Measurements from ENCODE around the gene NFILZ. TPM values are rescaled to one million over a fixed set of nuclear protein-coding genes. Genes with fewer than 3 reads are reported as not detected.

The NFILZ gene
- polyA plus RNA-seq, 1 experiment, result not detected

- ChIA-PET POLR2A (no interaction called here), CTCF (interaction anchor here (1.6 to 2.2 kb wide), 2 partner anchors 30 to 31 kb away, joined by 6 to 11 read pairs; no protein-coding TSS in a partner anchor)
- no peak for TF ChIP-seq CTCF (IDR thresholded peaks at IDR 0.05; ENCODE audit: insufficient read depth, low read depth, low read length)
- peak; percentile 19 for DNase-seq (ENCODE audit: low read depth)
- Histone ChIP-seq H3K36me3 (ENCODE audit: control insufficient read depth, insufficient read depth, low read length) (no peaks in the 10 kb centered on the region), H3K4me3 (ENCODE audit: low read depth, low read length) (no peak overlapping the region), H3K27me3 (ENCODE audit: control insufficient read depth, insufficient read depth, low read length) (no peaks in the 10 kb centered on the region)
Observed at GRCh38 chr19:8611877-8612806, 18.3 kb upstream of the NFILZ start.

GRCh38 chr19:8612807-8613171, 17.6 kb upstream of the NFILZ start:
- TF ChIP-seq CTCF (IDR thresholded peaks at IDR 0.05; ENCODE audit: insufficient read depth, low read depth, low read length), result no peak
- no peaks in the 10 kb centered on the region for H3K36me3 ChIP-seq (ENCODE audit: control insufficient read depth, insufficient read depth, low read length)
- DNase-seq (ENCODE audit: low read depth), result no peak
- H3K27me3 ChIP-seq (ENCODE audit: control insufficient read depth, insufficient read depth, low read length), result no peaks in the 10 kb centered on the region
- ChIA-PET CTCF (interaction anchor here (2.2 kb wide), 1 partner anchor 31 kb away, joined by 6 read pairs; no protein-coding TSS in a partner anchor), POLR2A (no interaction called here)
- H3K4me3 ChIP-seq (ENCODE audit: low read depth, low read length), result no peak overlapping the region

- H3K4me3 ChIP-seq (ENCODE audit: low read depth, low read length), result no peak overlapping the region
- POLR2A ChIA-PET, result no interaction called here
- TF ChIP-seq CTCF (IDR thresholded peaks at IDR 0.05; ENCODE audit: insufficient read depth, low read depth, low read length), result no peak
- no peak for DNase-seq (ENCODE audit: low read depth)
- no peaks in the 10 kb centered on the region for H3K27me3 ChIP-seq (ENCODE audit: control insufficient read depth, insufficient read depth, low read length)
- CTCF ChIA-PET, result interaction anchor here (0.6 to 2.9 kb wide), 2 partner anchors 21 to 36 kb away, joined by 3 to 21 read pairs; no protein-coding TSS in a partner anchor
- no peaks in the 10 kb centered on the region for H3K36me3 ChIP-seq (ENCODE audit: control insufficient read depth, insufficient read depth, low read length)
Observed at GRCh38 chr19:8614455-8614854, 16.0 kb upstream of the NFILZ start.

GRCh38 chr19:8615024-8615423, 15.4 kb upstream of the NFILZ start:
- Histone ChIP-seq H3K27me3 (ENCODE audit: control insufficient read depth, insufficient read depth, low read length) (no peaks in the 10 kb centered on the region), H3K4me3 (ENCODE audit: low read depth, low read length) (no peak overlapping the region), H3K36me3 (ENCODE audit: control insufficient read depth, insufficient read depth, low read length) (no peaks in the 10 kb centered on the region)
- POLR2A ChIA-PET, result no interaction called here
- CTCF ChIA-PET, result interaction anchor here (0.6 to 3.8 kb wide), 8 partner anchors 13 to 278 kb away, joined by 3 to 26 read pairs (median 4); partner anchors contain the start of gene NFILZ
- no peak for DNase-seq (ENCODE audit: low read depth)
- TF ChIP-seq CTCF (IDR thresholded peaks at IDR 0.05; ENCODE audit: insufficient read depth, low read depth, low read length), result no peak

- CTCF ChIA-PET, result interaction anchor here (0.6 to 3.8 kb wide), 11 partner anchors 12 to 277 kb away, joined by 3 to 26 read pairs (median 3); partner anchors contain the start of gene NFILZ
- no peak for DNase-seq (ENCODE audit: low read depth)
- Histone ChIP-seq H3K4me3 (ENCODE audit: low read depth, low read length) (no peak overlapping the region), H3K36me3 (ENCODE audit: control insufficient read depth, insufficient read depth, low read length) (no peaks in the 10 kb centered on the region), H3K27me3 (ENCODE audit: control insufficient read depth, insufficient read depth, low read length) (no peaks in the 10 kb centered on the region)
- POLR2A ChIA-PET, result no interaction called here
- peak; percentile 92 for TF ChIP-seq CTCF (IDR thresholded peaks at IDR 0.05; ENCODE audit: insufficient read depth, low read depth, low read length)
Observed at GRCh38 chr19:8615813-8616596, 14.4 kb upstream of the NFILZ start.

Data from BJ (cell line).